ENCODE measurements around the gene DOK7. TPM values are rescaled to one million over a fixed set of nuclear protein-coding genes. Genes with fewer than 3 reads are reported as not detected.

Gene DOK7
- total and polyA plus RNA-seq, 2 of the 4 experiments (the other 2 are of a cell fraction): not detected

DNA sequence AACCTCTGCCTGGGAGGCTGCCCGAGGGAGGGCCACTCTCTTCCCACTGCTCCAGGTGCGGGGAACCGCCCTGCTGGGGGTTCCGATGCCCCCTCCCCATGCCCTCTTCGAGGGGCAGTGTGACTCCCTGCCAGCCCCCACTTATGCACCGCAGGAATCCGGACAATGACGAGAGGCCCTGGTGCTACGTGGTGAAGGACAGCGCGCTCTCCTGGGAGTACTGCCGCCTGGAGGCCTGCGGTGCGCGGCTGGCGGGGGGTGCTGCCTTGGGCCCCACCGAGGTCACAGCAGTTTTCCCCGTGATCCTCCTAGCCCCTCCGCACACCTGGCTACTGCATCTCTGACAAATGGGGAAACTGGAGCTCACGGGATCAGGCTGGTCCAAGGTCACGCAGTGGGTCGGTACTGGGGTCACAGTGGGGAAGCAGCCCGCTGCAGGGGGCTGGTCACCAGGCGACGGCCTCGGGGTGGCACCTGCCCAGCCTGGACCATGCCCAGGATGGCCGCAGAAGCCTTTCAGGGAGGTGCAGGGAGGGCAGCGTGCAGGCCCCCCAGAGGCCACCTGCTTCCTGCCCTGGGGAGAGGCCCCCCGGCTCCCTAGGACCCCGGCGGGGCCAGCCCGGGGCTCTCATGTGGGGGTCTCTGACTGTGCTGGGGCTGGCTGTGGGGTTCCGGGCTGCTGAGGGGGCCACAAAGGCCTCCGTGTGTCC, 17.8 kb upstream of the DOK7 start:
- Histone ChIP-seq H3K9me1 (ENCODE audit: insufficient read depth, low read length) (no peaks in the 10 kb centered on the region), H2BK120ac (ENCODE audit: low read depth, low read length) (no peak overlapping the region), H3K36me3 (ENCODE audit: control insufficient read depth, insufficient read depth, low read length) (no peaks in the 10 kb centered on the region), H2BK20ac (ENCODE audit: low read depth, low read length) (no peak overlapping the region), H2AK9ac (replicated peaks; ENCODE audit: low read depth, low read length, poor library complexity) (no peak overlapping the region), H4K8ac (ENCODE audit: low read depth in 2 of 2, low read length in 2 of 2) (no peak overlapping the region), H3K56ac (ENCODE audit: extremely low read depth, insufficient read depth, low read length) (no peak overlapping the region), H3K4me1 (ENCODE audit: control insufficient read depth, insufficient read depth, low read length) (no peaks in the 10 kb centered on the region), H3K4ac (ENCODE audit: low read depth, low read length) (no peak overlapping the region), H2BK15ac (ENCODE audit: low read depth, low read length) (no peak overlapping the region), H3K27me3 (ENCODE audit: control insufficient read depth, insufficient read depth, low read length) (peaks cover under 1% of the 10 kb centered on the region; the same call in 1 of the 2 replicates), H3K18ac (ENCODE audit: low read depth, low read length) (no peak overlapping the region), H2AK5ac (ENCODE audit: low read depth, low read length) (no peak overlapping the region), H4K5ac (ENCODE audit: low read depth, low read length) (no peak overlapping the region), H2AFZ (replicated peaks; ENCODE audit: low read length, poor library complexity) (no peak overlapping the region), H2BK5ac (ENCODE audit: low read depth, low read length, poor library complexity, severe bottlenecking) (no peak overlapping the region), H4K91ac (ENCODE audit: insufficient read depth, low read depth, low read length) (no peak overlapping the region), H3K4me3 (ENCODE audit: insufficient read depth, low read depth, low read length) (no peak overlapping the region), H3K23ac (ENCODE audit: low read depth, low read length) (no peak overlapping the region), H3K9me3 (ENCODE audit: control insufficient read depth, insufficient read depth, low read length) (no peaks in the 10 kb centered on the region), H3K79me1 (ENCODE audit: low read depth in 1 of 2, low read length in 2 of 2) (no peaks in the 10 kb centered on the region), H4K20me1 (ENCODE audit: insufficient read depth, low read length) (peaks cover 5% of the 10 kb centered on the region; the same call in 1 of the 2 replicates), H3K27ac (ENCODE audit: insufficient read depth, low read length) (no peak overlapping the region), H3K4me2 (ENCODE audit: low read depth, low read length) (no peak overlapping the region), H3K14ac (replicated peaks; ENCODE audit: low read depth, low read length) (no peak overlapping the region), H3K9ac (ENCODE audit: low read depth, low read length) (no peak overlapping the region)
- ChIA-PET POLR2A (ENCODE audit: unreplicated experiment) (no interaction called here), CTCF (no interaction called here)
- TF ChIP-seq RFX5 (IDR thresholded peaks at IDR 0.05; ENCODE audit: low read depth, low read length) (no peak), MAFK (IDR thresholded peaks at IDR 0.05; ENCODE audit: low read depth, low read length) (no peak), BHLHE40 (IDR thresholded peaks at IDR 0.05; ENCODE audit: low read depth, low read length) (no peak), RCOR1 (IDR thresholded peaks at IDR 0.05; ENCODE audit: insufficient replicate concordance, low read length) (no peak), RAD21 (IDR thresholded peaks at IDR 0.05; ENCODE audit: low read length) (no peak), MXI1 (IDR thresholded peaks at IDR 0.05; ENCODE audit: borderline replicate concordance, low read depth, low read length) (no peak)
- TF ChIP-seq, protein P1, sequence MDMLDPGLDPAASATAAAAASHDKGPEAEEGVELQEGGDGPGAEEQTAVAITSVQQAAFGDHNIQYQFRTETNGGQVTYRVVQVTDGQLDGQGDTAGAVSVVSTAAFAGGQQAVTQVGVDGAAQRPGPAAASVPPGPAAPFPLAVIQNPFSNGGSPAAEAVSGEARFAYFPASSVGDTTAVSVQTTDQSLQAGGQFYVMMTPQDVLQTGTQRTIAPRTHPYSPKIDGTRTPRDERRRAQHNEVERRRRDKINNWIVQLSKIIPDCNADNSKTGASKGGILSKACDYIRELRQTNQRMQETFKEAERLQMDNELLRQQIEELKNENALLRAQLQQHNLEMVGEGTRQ (IDR thresholded peaks at IDR 0.05; ENCODE audit: low read depth, low read length): no peak
- TF ChIP-seq, protein P2, sequence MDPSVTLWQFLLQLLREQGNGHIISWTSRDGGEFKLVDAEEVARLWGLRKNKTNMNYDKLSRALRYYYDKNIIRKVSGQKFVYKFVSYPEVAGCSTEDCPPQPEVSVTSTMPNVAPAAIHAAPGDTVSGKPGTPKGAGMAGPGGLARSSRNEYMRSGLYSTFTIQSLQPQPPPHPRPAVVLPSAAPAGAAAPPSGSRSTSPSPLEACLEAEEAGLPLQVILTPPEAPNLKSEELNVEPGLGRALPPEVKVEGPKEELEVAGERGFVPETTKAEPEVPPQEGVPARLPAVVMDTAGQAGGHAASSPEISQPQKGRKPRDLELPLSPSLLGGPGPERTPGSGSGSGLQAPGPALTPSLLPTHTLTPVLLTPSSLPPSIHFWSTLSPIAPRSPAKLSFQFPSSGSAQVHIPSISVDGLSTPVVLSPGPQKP (IDR thresholded peaks at IDR 0.05; ENCODE audit: borderline replicate concordance, low read depth, low read length): no peak
- in situ Hi-C loops (cut with MboI; ENCODE audit: low sequenced_read_pairs) (no loop called here), dilution Hi-C loops (cut with HindIII; ENCODE audit: low sequenced_read_pairs, unreplicated experiment) (no loop called here), intact Hi-C loops (cut with micrococcal nuclease) (no loop called here)
- DNase-seq (no peak), ATAC-seq (ENCODE audit: low read depth) (no peak)
- whole genome bisulfite sequencing, 2 experiments (ENCODE audit: extremely low coverage in 2 of 2, insufficient read length in 1 of 2): 80% methylated on average over 14 of the region's 34 CpGs; no CpG with 5 or more reads in 1 of the 2 experiments
- BruUV-seq (replicated peaks): no TSS peak
